Measurements from ENCODE around the gene ANKRD36C. TPM values are rescaled to one million over a fixed set of nuclear protein-coding genes. Genes with fewer than 3 reads are reported as not detected.
"Not testable (repeated sequence)": the region's sequence is repeated elsewhere in the genome, so short reads cannot be mapped to it uniquely, and the experiment has no call there.

The ANKRD36C gene
- total RNA-seq, 6 experiments from 2014 or later, result 2.8 to 8.4 (median 4.2) TPM

GRCh38 chr2:96012086-96012791 is 20.6 kb upstream of the ANKRD36C start:
- H3K36me3 ChIP-seq; H3K27ac ChIP-seq; H3K9me3 ChIP-seq; DNase-seq; intact Hi-C loops (cut with DNase I); H3K4me1 ChIP-seq; H3K4me3 ChIP-seq; ATAC-seq; H3K27me3 ChIP-seq: not testable (repeated sequence)
- WGBS (ENCODE audit: insufficient coverage, low coverage, low lambda C conversion rate, missing lambda C conversion rate), result 81% methylated on average over 7 of the region's 8 CpGs

- not testable (repeated sequence) for H3K27ac ChIP-seq
Observed at GRCh38 chr2:96011129-96011455, 19.5 kb upstream of the ANKRD36C start.

GRCh38 chr2:96010320-96011128 is 18.9 kb upstream of the ANKRD36C start:
- H3K4me1 ChIP-seq; H3K9me3 ChIP-seq; intact Hi-C loops (cut with DNase I); H3K27me3 ChIP-seq; H3K36me3 ChIP-seq: not testable (repeated sequence)
- peak; percentile 98 to 99 (median 98) for DNase-seq
- 0% methylated on average over 2 of the region's 65 CpGs for WGBS (ENCODE audit: insufficient coverage, low coverage, low lambda C conversion rate, missing lambda C conversion rate)
- TF ChIP-seq POLR2A (IDR thresholded peaks at IDR 0.05), result peak; percentile 45
- peak; percentile 99 for ATAC-seq
- H3K4me3 ChIP-seq, result peak overlapping the region; percentile 33 to 51 (median 47)
- peak overlapping the region; percentile 26 to 47 (median 39) for H3K27ac ChIP-seq

More at GRCh38 chr2:96011129-96011455, 19.5 kb upstream of the ANKRD36C start:
- DNase-seq; H3K4me3 ChIP-seq; H3K27me3 ChIP-seq; H3K4me1 ChIP-seq; H3K36me3 ChIP-seq; intact Hi-C loops (cut with DNase I); H3K9me3 ChIP-seq: not testable (repeated sequence)
- TF ChIP-seq CTCF (IDR thresholded peaks at IDR 0.05), result peak in 2 of 4 donors; percentile 17
- 0% methylated on average over 1 of the region's 4 CpGs for WGBS (ENCODE audit: insufficient coverage, low coverage, low lambda C conversion rate, missing lambda C conversion rate)
- ATAC-seq, result peak; percentile 42 to 57 (median 48)

- H3K9me3 ChIP-seq; intact Hi-C loops (cut with DNase I); H3K4me1 ChIP-seq; H3K27me3 ChIP-seq; DNase-seq; H3K36me3 ChIP-seq: not testable (repeated sequence)
- peak; percentile 19 to 51 (median 28) for ATAC-seq
- H3K4me3 ChIP-seq, result peak overlapping the region; percentile 33 to 51 (median 47)
- WGBS (ENCODE audit: insufficient coverage, low coverage, low lambda C conversion rate, missing lambda C conversion rate), result 29% methylated on average over 7 of the region's 10 CpGs
- peak overlapping the region; percentile 26 to 47 (median 39) for H3K27ac ChIP-seq
Observed at GRCh38 chr2:96009833-96010232, 18.2 kb upstream of the ANKRD36C start.

- H3K27ac ChIP-seq; H3K4me1 ChIP-seq; H3K4me3 ChIP-seq; H3K27me3 ChIP-seq; intact Hi-C loops (cut with DNase I); H3K9me3 ChIP-seq; H3K36me3 ChIP-seq; ATAC-seq; DNase-seq: not testable (repeated sequence)
- WGBS (ENCODE audit: insufficient coverage, low coverage, low lambda C conversion rate, missing lambda C conversion rate), result 56% methylated on average over 6 of the region's 6 CpGs
Observed at GRCh38 chr2:96008051-96008450, 16.4 kb upstream of the ANKRD36C start.

- DNase-seq; H3K4me1 ChIP-seq; H3K36me3 ChIP-seq; H3K27me3 ChIP-seq; H3K27ac ChIP-seq; H3K9me3 ChIP-seq; intact Hi-C loops (cut with DNase I); H3K4me3 ChIP-seq; ATAC-seq: not testable (repeated sequence)
- WGBS (ENCODE audit: insufficient coverage, low coverage, low lambda C conversion rate, missing lambda C conversion rate), result 69% methylated on average over 2 of the region's 5 CpGs
Observed at GRCh38 chr2:96006248-96006647, 14.6 kb upstream of the ANKRD36C start.

All from right lobe of liver (tissue), 6 donors.